Cerebellar nuclear complex (tissue), 1 donor: Measurements from ENCODE around the gene ATP5F1E.
"Not testable (repeated sequence)": the region's sequence is repeated elsewhere in the genome, so short reads cannot be mapped to it uniquely, and the experiment has no call there.

ENCODE experiments used
- DNase-seq, 2 experiments: peaks; one replicate each; lab custom pipeline; 2025; lab: John Stamatoyannopoulos, UW

The ATP5F1E gene

GRCh38 chr20:59019217-59019616, 12.9 kb downstream of the ATP5F1E start, which contains the start of gene TUBB1:
TUBB1 (plus strand) TSS chr20:59019429; CDS start chr20:59019523, 94 bp downstream.
- DNase-seq: no peak

GRCh38 chr20:59018817-59019216, 13.3 kb downstream of the ATP5F1E start:
- DNase-seq: no peak

DNA sequence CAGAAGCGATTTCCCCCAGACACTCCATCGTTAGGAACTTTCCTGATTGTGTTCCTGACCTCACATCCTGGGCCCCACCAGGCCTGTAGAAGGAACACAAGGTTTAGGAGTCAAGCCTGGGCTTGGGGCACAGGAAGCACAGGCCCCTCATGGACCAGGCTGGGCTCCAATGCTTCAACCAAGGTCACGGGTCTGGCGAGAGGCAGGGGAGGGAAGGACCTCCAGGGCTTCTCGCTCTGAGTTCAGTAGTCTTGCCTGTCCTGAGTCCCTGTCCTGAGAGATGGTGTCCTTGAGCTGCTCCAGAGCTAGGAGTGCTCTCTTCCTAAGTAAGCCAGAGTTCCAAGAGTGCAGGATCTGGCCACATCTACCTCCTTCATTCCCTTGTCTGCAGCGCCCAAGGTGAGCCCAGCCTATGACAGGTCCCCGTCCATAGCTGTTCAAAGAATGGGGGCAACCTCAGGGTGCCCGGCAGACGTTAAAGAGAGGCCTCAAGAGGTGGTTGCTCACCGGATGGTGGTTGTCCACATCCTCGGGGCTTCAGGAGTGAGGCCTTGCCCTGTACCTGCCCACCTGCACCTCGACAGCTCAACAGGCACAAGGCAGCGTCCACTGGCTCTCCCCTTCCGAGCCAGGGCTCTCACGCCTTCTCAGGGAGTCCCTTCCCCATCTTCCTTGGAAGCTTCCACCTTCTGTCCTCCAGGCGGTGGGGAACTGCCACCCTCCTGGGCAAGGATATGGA, 14.5 kb downstream of the ATP5F1E start:
- DNase-seq: no peak

DNA sequence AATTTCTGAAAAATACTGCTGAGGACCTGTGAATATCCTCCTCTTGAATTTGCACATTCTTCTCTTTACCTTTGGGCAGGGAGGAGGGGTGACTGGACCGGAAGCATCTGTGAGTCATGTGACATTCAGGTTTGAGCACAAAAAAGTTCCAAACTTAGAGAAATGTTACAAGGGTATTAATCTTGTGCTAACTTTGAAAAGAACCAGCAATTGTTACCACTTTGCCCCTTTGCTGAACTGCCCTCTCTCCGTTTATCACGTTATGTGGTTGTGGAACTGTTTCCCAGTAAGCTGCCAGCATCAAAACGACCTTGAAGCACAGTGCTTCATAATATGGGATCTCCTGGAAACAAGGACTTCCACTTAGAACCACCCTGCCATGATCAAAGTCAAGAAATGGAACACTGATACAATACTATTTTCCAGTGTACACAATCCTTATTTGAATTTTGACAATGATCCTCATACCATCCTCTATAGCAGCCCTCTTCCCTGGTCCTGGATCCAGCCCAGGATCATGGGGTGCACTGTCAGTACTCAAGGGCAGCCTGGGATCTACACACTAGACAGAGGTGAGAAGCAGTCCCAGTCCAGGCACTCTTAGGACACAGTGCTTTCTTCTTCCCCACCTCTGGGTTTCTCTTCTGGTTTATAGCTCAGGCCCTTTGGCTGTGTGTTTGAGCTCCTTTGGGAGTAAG, 15.2 kb downstream of the ATP5F1E start:
- DNase-seq: no peak

DNA sequence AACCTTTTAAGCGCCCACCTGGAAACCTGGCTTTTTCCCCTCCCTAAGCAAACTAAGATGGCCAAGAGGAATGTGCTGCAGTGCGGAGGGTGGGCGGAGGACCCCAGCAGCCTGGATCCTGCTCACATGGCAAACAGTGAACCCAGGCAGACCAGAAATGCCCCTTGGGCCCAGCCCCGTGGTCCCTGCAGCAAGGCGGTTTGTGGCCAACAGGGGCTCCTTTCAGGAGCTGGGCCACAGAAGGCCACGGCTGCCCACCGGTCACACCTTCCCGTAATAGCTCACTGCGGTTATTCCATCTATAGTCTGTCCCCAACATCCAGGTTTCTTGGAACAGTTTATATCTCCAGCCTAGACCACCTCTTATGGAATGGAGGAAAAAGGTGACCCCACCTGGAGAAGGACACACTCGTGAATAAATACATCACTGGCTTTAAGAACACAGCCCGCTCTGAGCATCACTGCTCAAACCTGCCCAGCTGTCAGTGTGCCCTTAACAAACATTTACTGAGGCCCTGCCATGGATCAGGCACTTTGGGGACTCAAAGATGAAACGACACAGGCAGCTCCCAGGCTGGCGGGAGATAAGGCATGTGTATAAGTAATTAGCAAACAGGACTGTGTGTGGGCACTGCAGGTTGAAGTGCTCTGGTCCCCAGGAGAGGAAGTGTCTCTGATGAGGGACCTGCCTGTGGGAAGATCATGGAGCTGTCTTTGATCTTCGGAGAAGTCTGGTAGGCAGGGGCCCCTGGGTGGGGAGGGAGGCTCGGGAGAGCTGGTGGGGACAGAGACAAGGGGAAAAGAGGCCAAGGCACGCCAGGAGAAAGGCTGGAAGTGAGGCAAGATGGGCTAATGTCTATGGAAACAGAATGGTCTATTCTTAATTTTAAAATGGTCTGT, 16.1 kb downstream of the ATP5F1E start:
- DNase-seq: no peak

DNA sequence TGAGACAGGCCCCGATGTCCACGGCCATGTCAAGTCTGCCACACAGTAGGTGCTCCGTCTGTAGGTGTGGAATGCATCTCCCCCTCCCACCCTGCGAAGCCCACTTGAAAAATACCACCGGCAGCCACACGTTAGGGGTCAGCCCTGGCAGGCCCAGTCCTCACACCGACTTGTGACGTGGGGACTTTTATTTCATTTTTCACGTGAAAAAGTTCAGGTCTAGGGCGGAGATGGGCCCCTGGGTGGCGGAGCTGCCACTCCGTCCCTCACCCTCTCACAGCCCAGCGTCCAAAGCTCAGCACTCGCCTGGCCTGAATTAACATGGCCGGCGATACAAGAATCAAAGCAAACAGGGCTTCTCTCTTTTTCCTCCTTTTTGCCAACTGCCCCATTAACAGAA, 16.7 kb downstream of the ATP5F1E start:
- DNase-seq: no peak

GRCh38 chr20:59014680-59015389, 17.3 kb downstream of the ATP5F1E start:
- DNase-seq: no peak

- no peak for DNase-seq
Measured at GRCh38 chr20:59013959-59014608, 18.1 kb downstream of the ATP5F1E start.

- no peak for DNase-seq
Measured at GRCh38 chr20:59013031-59013951, 18.8 kb downstream of the ATP5F1E start.

- not testable (repeated sequence) for DNase-seq
Measured at GRCh38 chr20:59011874-59012157, 20.3 kb downstream of the ATP5F1E start.

GRCh38 chr20:59010995-59011873, 20.9 kb downstream of the ATP5F1E start:
- DNase-seq: no peak

DNA sequence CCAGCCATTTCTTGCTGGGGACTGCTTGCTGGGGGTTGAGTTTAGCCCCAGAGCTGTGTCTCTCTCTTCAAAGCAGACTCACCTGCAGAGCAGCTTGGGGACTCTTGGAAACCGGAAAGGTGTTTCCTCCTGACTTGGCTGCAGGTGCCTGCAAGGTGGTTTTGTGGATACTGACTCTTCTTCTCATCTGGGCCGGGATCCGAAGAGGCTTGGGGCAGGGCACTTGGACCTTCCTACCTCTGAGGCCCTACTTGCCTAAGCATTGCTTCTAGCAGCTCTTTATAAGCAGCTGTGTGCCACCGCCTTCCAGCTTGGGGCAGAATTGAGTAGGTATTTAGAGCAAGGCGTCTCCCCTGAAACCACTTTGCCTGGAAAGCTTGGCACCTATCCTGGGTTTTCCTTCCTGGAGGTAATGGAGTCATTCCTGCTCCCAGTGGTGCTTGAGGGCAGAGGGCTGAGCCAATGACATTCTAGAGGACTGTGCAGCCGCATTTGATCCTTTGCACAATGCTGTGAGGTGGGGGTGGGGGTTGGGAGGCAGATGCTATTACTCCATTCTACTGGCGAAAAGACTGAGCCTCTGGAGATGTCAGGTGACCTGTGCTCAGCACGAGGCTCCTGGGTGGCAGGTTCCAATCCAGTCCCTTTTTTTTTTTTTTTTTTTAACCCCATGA, 21.7 kb downstream of the ATP5F1E start:
- DNase-seq: no peak

GRCh38 chr20:59008715-59009336, 23.3 kb downstream of the ATP5F1E start:
- no peak for DNase-seq

GRCh38 chr20:59007665-59008511, 24.2 kb downstream of the ATP5F1E start:
- DNase-seq: no peak

DNA sequence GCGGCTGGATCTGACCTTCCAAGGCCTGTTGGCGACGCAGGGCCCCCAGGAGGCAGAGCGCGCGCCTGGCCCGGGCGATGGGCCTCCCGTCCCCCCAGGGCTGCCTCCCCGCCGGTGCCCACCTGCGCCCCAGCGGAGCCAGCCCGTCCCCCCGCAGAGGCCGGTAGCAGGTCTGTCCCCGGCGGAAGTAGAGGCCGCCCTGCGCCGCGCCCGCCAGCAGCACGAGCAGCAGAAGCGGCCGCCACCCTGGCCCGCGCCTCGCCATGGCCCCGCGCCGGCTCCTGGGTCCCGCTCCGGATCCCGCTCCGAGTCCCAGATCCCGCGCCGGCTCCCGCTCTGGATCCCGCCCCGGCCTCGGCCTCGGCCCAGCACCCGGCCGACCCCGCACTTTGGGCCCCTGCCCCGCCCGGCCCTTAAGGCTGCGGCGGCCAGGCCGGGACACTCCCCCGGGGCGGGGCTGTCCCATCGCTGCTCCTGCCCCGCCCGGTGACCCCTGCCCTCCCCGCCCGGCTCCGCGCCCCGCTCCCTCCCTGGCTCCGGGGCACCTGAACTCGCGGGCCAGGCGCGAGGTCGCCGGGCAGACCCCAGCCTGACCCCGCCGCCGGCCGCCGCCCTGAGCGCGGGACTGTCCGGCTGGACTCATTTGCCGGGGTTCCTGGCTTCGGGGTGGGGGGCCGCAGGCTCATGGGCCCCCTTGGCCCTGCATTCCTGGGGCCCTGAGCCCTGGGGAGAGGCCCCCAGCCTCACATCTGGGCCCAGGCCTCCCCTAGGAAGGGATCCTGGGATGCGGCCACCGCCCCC, 25.1 kb downstream of the ATP5F1E start, which contains the start of gene CTSZ:
Gene CTSZ, minus strand, starts transcription at position 391 of the 801 bp plus-strand sequence. Its CDS starts 126 bp downstream, at position 265.
- no peak for DNase-seq

DNA sequence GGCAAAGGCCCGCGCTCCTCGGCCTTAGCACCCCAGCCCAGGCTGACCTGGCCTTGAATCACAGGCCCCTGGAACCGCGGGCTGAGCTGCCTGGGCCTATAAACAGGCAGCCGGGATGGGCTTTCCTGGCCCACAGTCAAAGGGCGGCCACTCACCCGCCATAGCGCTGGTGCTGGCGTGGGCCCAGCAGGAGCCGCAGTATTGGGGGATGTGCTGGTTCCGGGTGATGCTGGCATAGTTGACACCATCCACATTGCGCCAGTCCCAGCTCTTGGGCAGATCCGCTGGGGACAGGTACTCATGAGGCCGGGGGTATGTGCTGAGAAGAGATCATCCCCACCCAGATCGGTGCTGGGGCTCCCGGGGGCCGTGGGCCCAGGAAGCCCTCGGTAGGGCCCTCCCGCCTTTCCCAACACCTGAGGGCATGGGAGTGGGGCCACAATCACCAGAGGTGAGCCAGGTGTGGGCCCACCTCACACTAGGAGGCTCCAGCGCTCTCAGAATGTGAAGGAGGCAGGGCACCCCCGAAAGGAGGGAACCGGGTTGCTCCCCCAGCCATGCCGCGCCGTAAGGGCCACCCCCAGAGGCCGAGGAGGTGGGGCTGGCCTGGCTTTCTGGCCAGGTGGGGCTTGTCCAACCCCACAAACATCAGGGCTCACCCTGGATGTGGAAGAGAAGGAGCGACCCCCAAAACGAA, 25.8 kb downstream of the ATP5F1E start:
- DNase-seq: no peak
